ENCODE data around the gene COQ8B.
"Not testable (repeated sequence)": the region's sequence is repeated elsewhere in the genome, so short reads cannot be mapped to it uniquely, and the experiment has no call there.

Gene COQ8B

GRCh38 chr19:40659116-40659515, 57.6 kb downstream of the COQ8B start:
- Histone ChIP-seq H3K27me3 (ENCODE audit: insufficient read depth, low read length) (peaks cover 5% of the 10 kb centered on the region; the same call in 1 of the 2 replicates), H3K9ac (ENCODE audit: low read depth, low read length) (no peak overlapping the region), H3K9me3 (ENCODE audit: insufficient read depth, low read depth, low read length) (no peaks in the 10 kb centered on the region), H3K27ac (ENCODE audit: low read length) (no peak overlapping the region), H3K36me3 (ENCODE audit: insufficient read depth, low read depth, low read length) (no peaks in the 10 kb centered on the region), H3K4me1 (ENCODE audit: insufficient read depth, low read length) (no peaks in the 10 kb centered on the region), H3K4me3 (ENCODE audit: low read length) (no peak overlapping the region)

- Histone ChIP-seq H3K9ac (ENCODE audit: low read depth, low read length) (no peak overlapping the region), H3K27ac (ENCODE audit: low read length) (no peak overlapping the region), H3K36me3 (ENCODE audit: insufficient read depth, low read depth, low read length) (no peaks in the 10 kb centered on the region), H3K9me3 (ENCODE audit: insufficient read depth, low read depth, low read length) (no peaks in the 10 kb centered on the region), H3K27me3 (ENCODE audit: insufficient read depth, low read length) (no peaks in the 10 kb centered on the region), H3K4me3 (ENCODE audit: low read length) (no peak overlapping the region), H3K4me1 (ENCODE audit: insufficient read depth, low read length) (no peaks in the 10 kb centered on the region)
Measured at GRCh38 chr19:40658031-40658430, 58.7 kb downstream of the COQ8B start.

GRCh38 chr19:40655684-40656083, 61.0 kb downstream of the COQ8B start:
- not testable (repeated sequence) for H3K4me1 ChIP-seq (ENCODE audit: insufficient read depth, low read length); H3K4me3 ChIP-seq (ENCODE audit: low read length); H3K9me3 ChIP-seq (ENCODE audit: insufficient read depth, low read depth, low read length); H3K36me3 ChIP-seq (ENCODE audit: insufficient read depth, low read depth, low read length); H3K27me3 ChIP-seq (ENCODE audit: insufficient read depth, low read length); H3K9ac ChIP-seq (ENCODE audit: low read depth, low read length); H3K27ac ChIP-seq (ENCODE audit: low read length)

DNA sequence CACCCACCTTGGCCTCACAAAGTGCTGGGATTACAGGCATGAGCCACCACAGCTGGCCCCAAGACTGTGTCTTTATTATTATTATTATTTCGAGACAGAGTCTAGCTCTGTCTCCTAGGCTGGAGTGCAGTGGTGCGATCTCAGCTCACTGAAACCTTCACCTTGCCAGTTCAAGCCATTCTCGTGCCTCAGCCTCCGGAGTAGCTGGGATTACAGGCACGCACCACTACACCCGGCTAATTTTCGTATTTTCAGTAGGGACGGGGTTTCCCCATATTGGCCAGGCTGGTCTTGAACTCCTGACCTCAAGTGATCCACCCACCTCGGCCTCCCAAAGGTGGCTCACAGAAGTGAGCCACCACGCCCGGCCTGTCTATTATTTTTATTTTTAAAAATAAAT, 64.4 kb downstream of the COQ8B start:
- not testable (repeated sequence) for H3K27ac ChIP-seq (ENCODE audit: low read length); H3K27me3 ChIP-seq (ENCODE audit: insufficient read depth, low read length)

DNA sequence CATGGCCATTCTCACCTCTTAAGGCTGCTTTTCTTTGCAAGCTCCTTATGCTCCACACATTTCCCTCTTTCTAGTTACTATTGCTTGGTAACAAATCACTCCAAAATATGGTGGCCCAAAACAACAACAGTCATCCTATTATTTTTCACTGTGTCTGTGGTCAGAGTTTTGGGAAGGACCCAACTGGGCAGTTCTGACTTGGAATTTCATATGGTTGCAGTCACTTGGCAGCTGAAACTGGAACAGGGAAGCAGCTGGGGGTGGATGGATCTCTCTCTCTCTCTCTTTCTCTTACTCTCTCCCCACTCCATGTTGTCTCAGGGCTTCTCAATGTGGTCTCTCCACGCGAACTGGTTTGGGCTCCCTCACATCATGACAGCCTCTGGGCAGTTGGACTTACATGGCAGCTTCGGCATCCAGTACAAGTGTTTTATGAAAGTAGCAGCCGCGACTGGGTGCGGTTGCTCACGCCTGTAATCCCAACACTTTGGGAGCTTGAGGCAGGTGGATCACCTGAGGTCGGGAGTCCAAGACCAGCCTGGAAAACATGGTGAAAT, 65.9 kb downstream of the COQ8B start:
- Histone ChIP-seq H3K27ac (ENCODE audit: low read length) (no peak overlapping the region), H3K4me1 (ENCODE audit: insufficient read depth, low read length) (no peaks in the 10 kb centered on the region), H3K9me3 (ENCODE audit: insufficient read depth, low read depth, low read length) (no peaks in the 10 kb centered on the region), H3K9ac (ENCODE audit: low read depth, low read length) (no peak overlapping the region), H3K36me3 (ENCODE audit: insufficient read depth, low read depth, low read length) (no peaks in the 10 kb centered on the region), H3K27me3 (ENCODE audit: insufficient read depth, low read length) (no peaks in the 10 kb centered on the region), H3K4me3 (ENCODE audit: low read length) (no peak overlapping the region)

More for the DNA sequence above, 64.4 kb downstream of the COQ8B start:
- not testable (repeated sequence) for H3K9ac ChIP-seq (ENCODE audit: low read depth, low read length); H3K4me3 ChIP-seq (ENCODE audit: low read length); H3K9me3 ChIP-seq (ENCODE audit: insufficient read depth, low read depth, low read length); H3K36me3 ChIP-seq (ENCODE audit: insufficient read depth, low read depth, low read length); H3K4me1 ChIP-seq (ENCODE audit: insufficient read depth, low read length)

- not testable (repeated sequence) for H3K4me3 ChIP-seq (ENCODE audit: low read length); H3K27ac ChIP-seq (ENCODE audit: low read length); H3K36me3 ChIP-seq (ENCODE audit: insufficient read depth, low read depth, low read length); H3K27me3 ChIP-seq (ENCODE audit: insufficient read depth, low read length); H3K9me3 ChIP-seq (ENCODE audit: insufficient read depth, low read depth, low read length); H3K9ac ChIP-seq (ENCODE audit: low read depth, low read length); H3K4me1 ChIP-seq (ENCODE audit: insufficient read depth, low read length)
Measured at GRCh38 chr19:40649903-40650675, 66.6 kb downstream of the COQ8B start.

GRCh38 chr19:40646743-40647254, 69.9 kb downstream of the COQ8B start:
- Histone ChIP-seq H3K36me3 (ENCODE audit: insufficient read depth, low read depth, low read length) (no peaks in the 10 kb centered on the region), H3K27ac (ENCODE audit: low read length) (no peak overlapping the region), H3K4me3 (ENCODE audit: low read length) (no peak overlapping the region), H3K27me3 (ENCODE audit: insufficient read depth, low read length) (no peaks in the 10 kb centered on the region), H3K4me1 (ENCODE audit: insufficient read depth, low read length) (no peaks in the 10 kb centered on the region), H3K9me3 (ENCODE audit: insufficient read depth, low read depth, low read length) (no peaks in the 10 kb centered on the region), H3K9ac (ENCODE audit: low read depth, low read length) (no peak overlapping the region)

DNA sequence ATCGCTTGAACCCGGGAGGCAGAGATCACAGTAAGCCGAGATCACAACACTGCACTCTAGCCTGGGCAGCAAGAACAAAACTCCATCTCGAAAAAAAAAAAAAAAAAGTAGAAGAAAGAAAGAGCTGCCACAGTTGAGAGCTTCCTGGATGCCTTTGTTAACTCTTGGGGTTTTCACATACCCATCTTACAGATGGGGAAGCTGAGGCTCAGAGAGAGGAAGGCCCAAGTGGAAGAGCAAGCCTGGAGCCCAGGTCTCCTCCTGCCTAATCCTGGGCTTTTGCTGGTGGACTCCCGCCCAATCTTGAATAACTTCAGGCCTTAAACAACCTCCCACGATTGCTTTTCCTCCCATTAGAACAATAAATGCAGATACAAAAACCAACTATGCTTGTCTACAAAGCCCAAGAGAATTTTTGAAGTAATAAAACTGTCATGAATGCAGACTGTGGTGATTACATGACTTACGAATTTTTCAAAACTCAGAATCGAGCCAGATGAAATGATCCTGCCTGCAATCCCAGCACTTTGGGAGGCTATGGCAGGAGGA, 73.9 kb downstream of the COQ8B start:
- no peak overlapping the region for H3K27ac ChIP-seq (ENCODE audit: low read length)
- H3K9ac ChIP-seq (ENCODE audit: low read depth, low read length): no peak overlapping the region
- H3K4me3 ChIP-seq (ENCODE audit: low read length): no peak overlapping the region
- H3K4me1 ChIP-seq (ENCODE audit: insufficient read depth, low read length): no peaks in the 10 kb centered on the region
- H3K36me3 ChIP-seq (ENCODE audit: insufficient read depth, low read depth, low read length): no peaks in the 10 kb centered on the region
- H3K9me3 ChIP-seq (ENCODE audit: insufficient read depth, low read depth, low read length): no peaks in the 10 kb centered on the region
- no peaks in the 10 kb centered on the region for H3K27me3 ChIP-seq (ENCODE audit: insufficient read depth, low read length)

DNA sequence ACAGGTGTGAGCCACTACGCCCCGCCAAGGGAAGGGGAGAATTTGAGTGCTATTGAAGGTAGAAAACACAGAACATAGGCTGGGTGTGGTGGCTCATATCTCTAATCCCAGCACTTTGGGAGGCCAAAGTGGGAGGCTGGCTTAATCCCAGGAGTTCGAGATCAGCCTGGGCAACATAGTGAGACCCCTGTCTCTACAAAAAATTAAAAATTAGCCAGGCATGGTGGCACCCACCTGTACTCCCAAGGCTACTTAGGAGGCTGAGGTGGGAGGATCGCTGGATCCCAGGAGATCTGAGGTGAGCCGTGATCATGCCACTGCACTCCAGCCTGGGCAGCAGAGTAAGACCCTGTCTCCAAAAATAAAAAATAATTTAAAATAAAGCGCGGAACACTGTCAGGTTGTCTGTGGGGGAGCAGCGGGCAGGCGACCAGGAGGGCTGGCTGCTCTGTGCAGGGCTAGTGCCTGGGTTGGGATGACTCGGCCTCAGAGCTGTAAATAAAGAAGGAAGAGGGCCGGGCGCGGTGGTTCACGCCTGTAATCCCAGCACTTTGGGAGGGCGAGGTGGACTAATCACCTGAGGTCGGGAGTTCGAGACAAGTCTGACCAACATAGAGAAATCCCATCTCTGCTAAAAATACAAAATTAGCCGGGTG, 74.5 kb downstream of the COQ8B start:
- Histone ChIP-seq H3K27me3 (ENCODE audit: insufficient read depth, low read length) (no peaks in the 10 kb centered on the region), H3K4me3 (ENCODE audit: low read length) (no peak overlapping the region), H3K4me1 (ENCODE audit: insufficient read depth, low read length) (no peaks in the 10 kb centered on the region), H3K36me3 (ENCODE audit: insufficient read depth, low read depth, low read length) (no peaks in the 10 kb centered on the region), H3K9me3 (ENCODE audit: insufficient read depth, low read depth, low read length) (no peaks in the 10 kb centered on the region), H3K27ac (ENCODE audit: low read length) (no peak overlapping the region), H3K9ac (ENCODE audit: low read depth, low read length) (no peak overlapping the region)
